GM19193 (cell line): ENCODE data around the gene PHF11.

Source experiments
- POLR2A ChIP-seq: IDR thresholded peaks from 4 replicates; pipeline ENCODE4 v1.6.1; 2011; ENCODE audit not compliant: insufficient read depth, insufficient read length; ENCODE audit errors: extremely low read depth

Gene PHF11

DNA sequence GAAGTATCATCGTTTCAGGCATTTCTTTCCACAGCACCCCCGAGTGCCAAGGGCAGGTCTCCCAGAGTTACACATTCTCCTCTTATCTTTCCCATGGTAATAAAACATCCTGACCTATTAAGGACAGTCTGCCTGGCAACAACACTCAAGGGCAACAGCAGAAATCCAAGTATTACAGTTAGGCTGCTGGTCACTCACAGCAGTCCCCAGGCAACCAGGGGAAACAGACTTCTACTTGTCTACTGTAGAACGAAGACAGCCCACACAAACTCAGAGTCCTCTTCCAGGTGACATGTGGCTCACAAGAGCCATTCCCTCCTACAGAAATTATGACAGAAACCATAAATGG, 65.3 kb downstream of the PHF11 start:
- no peak for TF ChIP-seq POLR2A

DNA sequence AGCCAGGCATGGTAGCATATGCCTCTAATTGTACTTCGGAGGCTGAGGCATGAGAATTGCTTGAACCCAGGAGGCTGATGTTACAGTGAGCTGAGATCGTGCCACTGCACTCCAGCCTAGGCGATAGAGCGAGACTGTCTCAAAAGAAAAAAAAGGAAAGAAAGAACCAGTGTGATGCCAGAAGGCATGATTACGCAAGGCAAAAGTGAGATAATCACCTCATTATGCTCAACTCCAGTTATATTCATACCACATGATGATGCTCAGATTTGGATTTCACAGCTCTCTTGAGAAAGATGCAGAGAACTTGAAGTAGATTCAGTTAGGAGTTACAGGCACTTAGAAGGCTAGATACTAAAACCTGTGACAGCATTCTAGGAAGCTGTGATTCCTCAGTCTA, 67.8 kb downstream of the PHF11 start:
- TF ChIP-seq POLR2A: no peak

DNA sequence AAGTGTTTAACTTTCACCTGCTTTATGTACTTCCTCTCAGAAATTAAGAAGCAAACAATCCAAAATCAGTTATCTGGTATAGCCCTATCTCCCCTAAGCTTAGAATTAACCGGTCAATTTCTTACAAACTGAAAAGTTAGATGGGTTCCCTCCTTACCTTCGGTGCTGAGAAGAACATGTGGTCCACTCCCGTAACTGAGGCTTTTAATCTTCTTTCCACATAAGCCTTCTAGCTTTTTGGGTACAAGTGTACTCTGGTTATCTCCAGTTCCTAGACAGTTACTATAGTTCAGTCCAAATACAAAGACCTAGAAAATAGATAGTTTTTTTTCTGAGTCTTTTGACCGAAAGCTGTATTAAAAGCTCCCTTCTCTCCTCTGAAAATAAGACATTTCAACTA, 70.7 kb downstream of the PHF11 start:
- no peak for TF ChIP-seq POLR2A

DNA sequence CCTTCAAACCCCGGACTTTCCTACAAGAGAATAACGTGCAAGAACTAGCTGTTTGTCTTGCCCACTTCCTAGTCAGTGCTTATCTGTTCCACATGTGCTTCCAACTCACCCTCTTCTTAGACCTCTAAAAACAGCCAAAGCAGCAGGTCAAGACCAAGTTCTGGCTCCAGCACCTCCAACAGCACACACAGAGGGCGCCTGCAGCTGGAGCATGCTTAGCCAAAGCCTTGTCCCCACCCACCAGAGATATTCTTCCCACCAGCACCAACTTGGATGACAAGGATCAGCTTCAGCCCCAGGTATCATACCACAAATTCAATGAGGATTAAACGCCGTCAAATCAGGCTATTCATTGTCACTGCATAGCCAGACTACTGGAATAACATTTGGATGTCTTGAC, 71.7 kb downstream of the PHF11 start:
- no peak for TF ChIP-seq POLR2A

DNA sequence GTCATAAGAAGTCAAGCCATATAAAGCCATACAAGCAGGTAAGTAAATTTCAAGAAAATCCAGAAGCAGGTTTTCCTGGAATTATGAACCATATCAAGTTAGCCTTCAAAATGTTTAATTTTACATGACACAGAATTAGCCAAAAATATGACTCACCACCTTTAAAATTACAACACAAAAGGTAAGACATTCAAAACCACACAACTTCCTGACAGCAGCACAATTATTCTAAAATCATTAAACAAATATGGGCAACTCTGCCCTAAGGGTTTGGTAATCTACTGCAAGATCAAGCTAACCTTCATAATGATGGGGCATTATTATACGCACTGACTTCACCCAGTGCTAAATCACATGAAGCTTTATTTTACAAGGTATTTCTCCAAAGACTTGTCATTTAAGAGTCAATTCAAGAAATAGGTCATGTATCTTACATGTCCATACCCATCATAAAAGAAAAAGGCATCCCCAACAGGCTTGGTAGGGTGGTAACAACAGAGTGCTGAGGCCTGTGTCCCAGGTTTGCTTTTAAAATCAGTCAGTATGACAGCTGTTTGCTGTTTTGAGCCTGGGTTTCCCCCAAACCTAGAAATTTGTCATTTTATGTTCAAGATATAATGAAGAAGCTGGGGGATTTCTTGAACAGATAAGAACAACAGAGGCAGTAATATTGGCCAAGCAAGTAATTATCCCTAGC, 74.4 kb downstream of the PHF11 start:
- TF ChIP-seq POLR2A: no peak

DNA sequence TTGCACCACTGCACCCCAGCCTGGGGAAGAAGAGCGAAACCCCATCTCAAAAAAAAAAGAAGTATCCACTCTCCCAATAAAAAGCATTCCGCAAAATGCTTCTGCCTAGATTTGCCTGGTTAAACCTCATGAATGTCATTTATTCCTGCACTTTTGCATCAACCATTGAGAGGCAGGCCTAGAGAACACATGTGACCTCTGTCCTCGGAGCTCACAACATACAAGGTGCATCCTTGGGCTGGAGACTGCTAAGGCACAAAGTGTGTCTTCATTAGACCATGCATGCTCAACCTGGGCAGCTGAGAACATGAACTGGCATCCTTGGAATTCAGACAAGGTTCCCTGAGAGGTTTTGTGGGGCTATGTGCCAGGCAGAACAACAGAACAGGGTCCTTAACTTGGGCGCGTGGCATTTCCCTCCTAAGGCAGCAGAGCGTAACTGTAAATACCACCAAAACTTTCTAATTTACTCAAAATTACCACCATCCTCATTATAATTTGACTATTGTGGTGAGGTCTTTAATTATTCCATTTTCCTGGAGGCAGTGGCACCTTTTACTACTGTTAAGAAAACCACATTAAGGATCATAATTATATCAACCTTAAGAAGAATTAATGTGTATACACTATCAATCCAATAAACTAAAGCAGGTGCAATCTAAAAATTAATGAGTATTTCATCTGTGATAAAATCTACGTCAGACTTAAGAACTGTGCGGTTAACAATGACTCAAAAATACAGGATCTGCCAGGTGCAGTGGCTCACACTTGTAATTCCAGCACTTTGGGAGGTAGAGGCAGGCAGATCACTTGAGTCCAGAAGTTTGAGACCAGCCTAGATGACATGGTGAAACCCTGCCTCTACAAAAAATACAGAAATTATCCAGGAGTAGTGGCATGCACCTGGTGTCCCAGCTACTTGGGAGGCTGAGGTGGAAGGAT, 75.8 kb downstream of the PHF11 start:
- no peak for TF ChIP-seq POLR2A
